Measurements from ENCODE around the gene COL21A1.

The COL21A1 gene

DNA sequence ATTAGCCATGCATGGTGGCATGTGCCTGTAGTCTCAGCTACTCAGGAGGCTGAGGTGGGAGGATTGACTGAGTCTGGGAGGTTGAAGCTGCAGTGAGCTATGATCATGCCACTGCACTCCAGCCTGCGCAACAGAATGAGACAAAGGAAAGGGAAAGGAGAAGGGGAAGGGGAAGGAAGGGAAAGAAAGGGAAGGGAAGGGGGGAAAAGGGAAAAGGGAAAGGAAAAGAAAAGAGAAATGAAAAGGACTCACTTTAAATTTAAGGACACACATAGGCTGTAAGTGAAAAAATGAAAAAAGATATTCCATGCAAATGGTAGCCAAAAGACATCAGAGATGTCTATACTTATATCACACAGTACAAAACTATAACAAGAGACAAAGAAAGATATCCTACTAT is 74.2 kb downstream of the COL21A1 start:
- DNase-seq = no peak

GRCh38 chr6:56172144-56172543 is 75.2 kb downstream of the COL21A1 start:
- DNase-seq = no peak

DNA sequence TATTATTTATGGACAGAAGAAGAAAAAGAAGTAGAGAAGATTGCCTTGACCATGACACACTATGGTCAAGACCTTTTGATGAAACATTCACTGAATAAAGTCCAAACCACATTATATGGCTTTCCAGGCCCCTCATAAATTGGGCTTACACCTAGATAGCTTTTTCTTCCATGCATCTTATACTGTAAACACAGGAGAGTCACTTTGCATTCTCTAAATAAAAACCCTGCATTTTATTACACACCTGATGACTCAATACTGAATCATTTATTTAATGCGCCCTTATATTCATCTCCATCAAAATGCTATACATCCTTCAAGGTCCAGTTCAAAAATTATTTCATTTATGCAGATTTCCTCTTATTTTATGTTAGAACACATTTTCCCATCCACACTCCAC is 78.0 kb downstream of the COL21A1 start:
- DNase-seq = no peak

- DNase-seq = no peak
Measured at GRCh38 chr6:56168596-56168995, 78.8 kb downstream of the COL21A1 start.

GRCh38 chr6:56162081-56162480 is 85.3 kb downstream of the COL21A1 start:
- no peak for DNase-seq

DNA sequence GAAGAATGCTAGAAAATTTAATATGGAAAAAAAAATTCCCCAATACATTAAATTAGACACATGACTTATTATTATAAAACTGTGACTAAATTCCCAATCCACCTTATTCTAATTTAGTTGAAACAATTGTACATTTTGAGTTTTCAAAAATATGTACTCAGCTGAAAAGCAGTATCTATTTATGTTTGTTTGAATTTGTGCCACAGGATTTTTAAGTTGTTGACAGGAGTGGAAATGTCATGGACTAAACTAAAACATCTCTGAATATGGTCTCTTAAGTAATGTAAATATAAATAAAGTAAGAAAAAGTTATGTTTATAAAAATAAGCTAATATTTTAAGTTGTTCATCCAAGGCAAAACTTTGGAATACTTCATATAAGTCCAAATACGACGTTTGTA is 86.9 kb downstream of the COL21A1 start:
- DNase-seq = no peak

DNA sequence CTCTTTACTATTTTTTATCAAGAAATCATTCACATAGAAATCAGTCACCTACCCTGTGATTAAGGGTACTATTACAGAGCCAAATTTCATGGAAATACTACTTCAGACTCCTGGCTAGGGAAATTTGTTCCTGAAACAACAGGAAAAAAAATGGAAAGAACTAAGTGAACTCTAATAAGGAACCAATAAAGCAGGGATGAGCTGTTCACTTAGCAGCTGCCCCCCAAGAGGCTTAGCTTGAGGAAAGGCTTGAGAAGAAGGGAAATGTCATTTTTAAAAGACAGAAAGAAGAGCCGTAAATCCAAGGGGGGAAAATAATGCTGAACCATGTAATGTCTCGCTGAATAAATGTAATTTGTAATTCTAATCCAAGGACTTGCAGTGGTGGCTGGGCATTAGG is 88.8 kb downstream of the COL21A1 start:
- DNase-seq = no peak

DNA sequence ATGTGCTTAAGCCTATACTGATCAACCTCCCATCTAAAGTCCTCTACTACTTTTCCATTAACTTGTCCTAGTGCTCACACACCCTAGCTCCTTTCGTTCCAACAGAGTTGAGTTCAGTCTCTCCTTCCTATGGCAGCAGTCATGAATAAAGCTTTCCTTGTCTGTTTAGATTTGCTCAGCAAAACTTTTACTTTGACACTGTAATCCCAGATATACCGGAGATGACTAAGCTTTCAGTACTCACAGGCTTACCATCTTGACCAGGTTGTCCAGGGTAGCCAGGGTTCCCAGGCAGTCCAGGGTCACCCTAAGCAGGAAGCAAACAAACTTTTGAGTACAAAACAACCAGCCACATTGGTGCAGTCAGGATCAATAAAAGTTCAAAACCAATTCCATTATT is 90.7 kb downstream of the COL21A1 start:
- no peak for DNase-seq

GRCh38 chr6:56155634-56156141 is 91.7 kb downstream of the COL21A1 start:
- DNase-seq = no peak

- no peak for DNase-seq
Measured at GRCh38 chr6:56154076-56154475, 93.3 kb downstream of the COL21A1 start.

- DNase-seq = no peak
Measured at GRCh38 chr6:56152611-56153010, 94.8 kb downstream of the COL21A1 start.

DNA sequence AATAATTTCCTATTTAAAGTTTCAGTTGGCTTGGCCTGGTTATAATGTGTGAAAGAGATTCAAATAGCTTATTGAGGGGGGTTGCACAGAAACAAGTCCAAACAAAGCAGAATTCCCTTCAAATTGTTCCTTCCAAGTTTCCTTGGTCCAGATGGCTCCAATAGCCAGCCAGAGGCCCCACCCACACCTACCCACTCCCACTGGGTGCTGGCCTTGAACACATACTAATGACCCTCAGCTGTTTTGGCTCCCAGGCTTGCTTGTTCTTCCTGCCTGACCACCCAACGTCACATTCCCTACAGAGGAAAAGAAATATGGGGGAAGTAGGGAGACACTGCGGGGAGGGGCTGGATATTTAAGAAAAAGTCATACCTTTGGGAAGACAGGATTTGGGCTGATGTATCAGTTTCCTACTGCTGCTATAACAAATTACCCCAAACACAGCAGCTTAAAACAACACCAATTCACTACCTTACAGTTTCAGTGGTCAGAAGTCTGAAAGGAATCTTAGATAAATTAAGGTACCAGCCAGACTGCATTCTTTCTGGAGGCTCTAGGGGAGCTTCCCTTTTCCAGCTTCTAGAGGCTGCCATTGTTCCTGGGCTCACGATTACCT is 95.7 kb downstream of the COL21A1 start:
- DNase-seq = no peak

GRCh38 chr6:56148488-56149186 is 98.7 kb downstream of the COL21A1 start:
- no peak for DNase-seq

- no peak for DNase-seq
Measured at GRCh38 chr6:56147766-56148165, 99.6 kb downstream of the COL21A1 start.

DNA sequence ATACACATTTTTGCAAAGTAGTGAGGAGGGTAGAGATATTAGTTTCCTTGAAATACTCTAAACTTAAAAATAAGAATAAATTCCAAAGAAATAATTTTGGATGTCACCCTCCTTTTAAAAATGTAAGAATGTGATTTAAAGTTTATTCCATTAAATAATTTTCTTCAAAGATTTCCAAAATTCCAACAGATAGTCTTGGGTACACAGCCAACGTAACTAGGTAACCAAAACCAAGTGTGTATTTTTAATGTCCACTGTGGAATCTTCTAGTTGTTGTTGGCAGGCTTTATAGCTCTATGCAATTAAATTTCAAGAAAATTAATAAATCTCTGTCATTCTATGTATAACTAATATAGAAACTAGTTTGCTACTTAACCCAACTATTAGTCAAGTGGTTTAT is 101.3 kb downstream of the COL21A1 start:
- DNase-seq = no peak

- no peak for DNase-seq
Measured at GRCh38 chr6:56145616-56146015, 101.8 kb downstream of the COL21A1 start.

- DNase-seq = no peak
Measured at GRCh38 chr6:56144538-56145324, 102.6 kb downstream of the COL21A1 start.

GRCh38 chr6:56143796-56144195 is 103.6 kb downstream of the COL21A1 start:
- no peak for DNase-seq

GRCh38 chr6:56140090-56140489 is 107.3 kb downstream of the COL21A1 start:
- no peak for DNase-seq

DNA sequence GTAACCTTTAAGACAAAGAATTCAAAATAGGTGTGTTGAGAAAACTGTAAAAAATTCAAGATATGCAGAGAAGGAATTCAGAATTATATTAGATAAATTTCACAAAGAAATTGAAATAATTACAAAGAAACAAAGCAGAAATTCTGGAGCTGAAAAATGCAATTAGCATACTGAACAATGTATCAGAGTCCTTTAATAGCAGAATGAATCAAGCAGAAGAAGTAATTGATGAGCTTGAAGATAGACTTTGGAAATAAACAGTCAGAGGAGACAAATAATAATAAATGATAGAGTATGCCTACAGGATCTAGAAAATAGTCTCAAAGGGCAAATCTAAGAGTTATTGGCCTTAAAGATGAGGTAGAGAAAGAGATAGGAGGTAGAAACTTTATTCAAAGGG is 131.7 kb downstream of the COL21A1 start:
- no peak for DNase-seq

- DNase-seq = no peak
Measured at GRCh38 chr6:56109149-56109548, 138.2 kb downstream of the COL21A1 start.

- DNase-seq = no peak
Measured at GRCh38 chr6:56106231-56106630, 141.1 kb downstream of the COL21A1 start.

DNA sequence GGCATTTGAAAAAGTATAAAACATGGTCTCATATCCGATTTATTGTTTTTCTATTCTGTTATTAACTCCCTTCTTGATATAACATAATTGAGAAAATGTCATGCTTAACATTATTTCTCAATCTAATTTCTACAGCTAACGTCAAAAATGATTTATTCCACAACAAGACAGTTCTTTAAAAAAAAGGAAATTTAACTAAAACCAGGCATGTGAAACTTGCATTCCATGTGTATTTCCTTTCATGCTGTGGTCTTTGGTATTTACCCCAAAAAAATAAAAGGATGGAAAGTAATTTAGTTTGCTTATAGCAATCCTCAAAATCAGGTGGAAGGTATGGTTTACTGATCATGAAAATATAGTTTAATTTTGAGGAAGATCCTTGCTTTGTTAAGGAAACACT is 142.8 kb downstream of the COL21A1 start:
- DNase-seq = no peak

DNA sequence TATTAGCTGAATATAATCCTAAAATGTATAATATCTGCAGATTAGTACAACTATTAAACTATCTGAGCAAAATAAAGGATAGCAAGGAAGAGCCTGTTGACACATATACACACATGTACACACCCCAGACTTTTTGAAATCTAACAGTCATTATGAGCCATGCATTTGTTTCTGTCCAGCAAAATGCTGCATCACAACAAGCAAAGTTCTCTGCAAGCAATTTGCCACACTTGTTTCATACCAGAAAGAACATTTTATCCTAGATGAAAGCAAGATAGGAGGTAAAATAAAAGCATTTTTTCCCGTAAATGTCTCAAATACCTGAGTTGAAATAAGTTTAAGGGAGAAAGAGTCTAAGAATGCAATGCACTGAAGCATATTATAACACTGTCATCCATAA is 145.2 kb downstream of the COL21A1 start:
- DNase-seq = no peak

Measured in inflammatory macrophage treated with lipopolysaccharide for 4 hours (primary cell).